Activated CD8-positive, alpha-beta memory T cell treated with anti-CD3 and anti-CD28 coated beads, Interleukin-2, amount 50 U/mL, for 48 hours (primary cell): ENCODE measurements around the gene ZNF79.

Experiments used
- DNase-seq: peaks from one replicate; pipeline ENCODE4 v3.0.0-alpha.2; 2020

The ZNF79 gene

DNA sequence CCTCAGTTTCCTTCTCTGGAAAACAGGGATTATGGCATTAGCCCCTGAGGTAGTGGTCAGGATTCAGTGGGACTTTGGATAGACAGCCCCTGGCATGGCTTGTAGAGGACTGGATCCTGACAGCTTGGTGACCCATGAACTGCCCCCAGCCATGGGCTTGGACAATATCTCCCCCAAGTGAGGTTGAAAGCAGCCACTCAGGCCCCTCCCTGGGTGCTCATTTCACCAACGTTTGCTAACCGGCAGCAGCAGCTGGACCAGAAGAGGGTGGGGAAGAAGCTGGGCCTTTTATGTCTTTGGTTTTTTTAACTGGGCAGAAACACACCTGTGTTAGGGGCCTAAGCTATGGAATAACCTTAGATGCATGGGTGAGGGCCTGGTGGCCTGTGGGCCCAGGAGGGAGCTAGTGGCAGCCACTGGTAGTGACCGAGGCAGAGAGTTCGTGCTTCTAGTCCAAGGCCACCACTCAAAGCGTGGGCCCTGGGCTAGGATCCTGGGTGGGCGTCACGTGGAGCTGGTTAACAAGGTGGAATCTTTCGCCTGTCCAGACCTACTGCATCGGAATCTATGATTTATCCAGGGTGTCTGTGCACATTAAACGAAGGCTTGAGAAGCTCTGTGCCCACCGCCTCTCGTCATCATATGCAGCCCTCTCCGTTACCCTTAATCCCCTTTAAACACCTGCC, 25.3 kb upstream of the ZNF79 start:
- no peak for DNase-seq

DNA sequence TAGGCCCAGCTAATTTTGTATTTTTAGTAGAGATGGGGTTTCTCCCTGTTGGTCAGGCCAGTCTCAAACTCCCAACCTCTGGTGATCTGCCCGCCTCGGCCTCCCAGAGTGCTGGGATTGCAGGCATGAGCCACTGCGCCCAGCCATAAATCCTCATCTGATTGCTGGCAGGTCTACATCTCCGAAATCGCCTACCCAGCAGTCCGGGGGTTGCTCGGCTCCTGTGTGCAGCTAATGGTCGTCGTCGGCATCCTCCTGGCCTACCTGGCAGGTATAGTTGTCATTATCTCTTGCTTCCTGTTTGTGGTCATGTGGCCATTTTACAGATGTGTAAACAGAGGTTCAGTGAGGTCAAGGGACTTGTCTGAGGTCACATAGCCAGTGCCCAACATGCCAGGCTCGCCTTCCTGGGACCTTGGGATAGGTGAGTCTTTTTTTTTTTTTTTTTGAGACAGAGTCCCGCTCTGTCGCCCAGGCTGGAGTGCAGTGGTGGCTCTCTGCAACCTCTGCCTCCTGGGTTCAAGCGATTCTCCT, 24.4 kb upstream of the ZNF79 start:
- DNase-seq = no peak

GRCh38 chr9:127402401-127403090, 21.6 kb upstream of the ZNF79 start:
- no peak for DNase-seq

- no peak for DNase-seq
Measured at GRCh38 chr9:127403507-127404192, 20.5 kb upstream of the ZNF79 start.

DNA sequence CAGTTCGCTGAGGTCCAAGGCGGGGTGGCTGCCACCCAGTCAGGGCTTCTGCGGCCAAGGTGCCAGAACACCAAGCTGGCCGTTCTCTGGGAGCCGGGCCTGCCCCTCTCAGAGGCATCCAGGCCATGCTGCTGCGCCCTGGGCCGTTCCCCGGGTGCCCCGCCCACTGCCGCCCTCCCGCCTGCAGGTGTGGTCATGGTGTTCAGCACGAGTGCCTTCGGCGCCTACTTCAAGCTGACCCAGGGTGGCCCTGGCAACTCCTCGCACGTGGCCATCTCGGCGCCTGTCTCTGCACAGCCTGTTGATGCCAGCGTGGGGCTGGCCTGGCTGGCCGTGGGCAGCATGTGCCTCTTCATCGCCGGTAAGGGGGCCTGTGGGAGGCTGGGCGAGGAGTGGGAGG, 19.6 kb upstream of the ZNF79 start:
- no peak for DNase-seq

DNA sequence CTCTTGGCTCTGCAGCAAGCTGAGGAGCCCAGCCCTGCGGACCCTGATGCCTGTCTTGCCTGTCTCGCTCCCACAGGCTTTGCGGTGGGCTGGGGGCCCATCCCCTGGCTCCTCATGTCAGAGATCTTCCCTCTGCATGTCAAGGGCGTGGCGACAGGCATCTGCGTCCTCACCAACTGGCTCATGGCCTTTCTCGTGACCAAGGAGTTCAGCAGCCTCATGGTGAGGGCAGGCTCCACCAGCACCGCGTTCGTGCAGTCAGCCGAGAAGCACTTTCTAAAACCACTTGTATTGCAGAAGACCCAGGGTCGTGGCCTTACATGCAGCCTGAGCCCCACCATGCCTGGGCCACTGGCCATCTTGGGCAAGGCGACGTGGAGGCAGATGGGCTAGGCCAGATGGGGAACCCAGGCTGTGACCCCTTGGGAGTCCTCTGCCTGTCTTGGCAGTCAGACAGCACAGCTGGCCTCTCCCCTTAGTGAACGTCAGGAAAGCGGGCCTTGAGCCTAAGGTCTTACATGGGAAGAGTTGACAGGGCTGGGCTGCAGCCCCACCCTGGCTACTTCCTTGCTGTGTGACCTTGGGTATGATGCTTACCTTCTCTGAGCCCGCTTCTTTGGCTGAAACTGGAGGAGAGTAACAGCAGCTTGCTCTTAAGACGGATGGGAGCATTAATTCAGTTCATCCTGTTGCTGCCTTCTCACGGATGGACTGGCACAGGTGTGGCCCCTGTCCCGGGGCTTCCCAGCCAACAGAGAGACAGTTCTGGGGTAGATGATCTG, 18.6 kb upstream of the ZNF79 start:
- DNase-seq = no peak

GRCh38 chr9:127406799-127407491, 17.2 kb upstream of the ZNF79 start:
- no peak for DNase-seq

- no peak for DNase-seq
Measured at GRCh38 chr9:127407492-127407843, 16.7 kb upstream of the ZNF79 start.

DNA sequence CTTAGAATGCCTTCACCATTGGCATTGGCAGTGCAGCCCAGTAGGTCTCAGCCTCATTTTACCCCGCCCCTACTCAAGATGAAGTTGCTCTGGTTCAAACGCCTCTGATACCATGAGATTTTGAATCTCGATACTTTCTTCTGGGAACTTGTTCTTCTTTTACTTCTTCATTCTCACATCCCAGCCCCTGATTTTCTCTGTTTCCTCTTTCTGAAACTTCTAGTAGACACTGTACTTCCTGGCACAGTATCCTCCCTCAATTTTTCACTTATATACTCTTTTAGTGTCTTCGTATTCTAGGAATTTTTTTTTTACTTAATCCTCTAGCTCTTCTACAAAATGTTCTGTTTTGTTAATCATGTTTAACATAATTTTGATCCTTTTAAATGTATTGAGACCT, 13.1 kb upstream of the ZNF79 start:
- DNase-seq = no peak

- no peak for DNase-seq
Measured at GRCh38 chr9:127415141-127415540, 9.0 kb upstream of the ZNF79 start.

GRCh38 chr9:127415657-127416056, 8.5 kb upstream of the ZNF79 start:
- no peak for DNase-seq

DNA sequence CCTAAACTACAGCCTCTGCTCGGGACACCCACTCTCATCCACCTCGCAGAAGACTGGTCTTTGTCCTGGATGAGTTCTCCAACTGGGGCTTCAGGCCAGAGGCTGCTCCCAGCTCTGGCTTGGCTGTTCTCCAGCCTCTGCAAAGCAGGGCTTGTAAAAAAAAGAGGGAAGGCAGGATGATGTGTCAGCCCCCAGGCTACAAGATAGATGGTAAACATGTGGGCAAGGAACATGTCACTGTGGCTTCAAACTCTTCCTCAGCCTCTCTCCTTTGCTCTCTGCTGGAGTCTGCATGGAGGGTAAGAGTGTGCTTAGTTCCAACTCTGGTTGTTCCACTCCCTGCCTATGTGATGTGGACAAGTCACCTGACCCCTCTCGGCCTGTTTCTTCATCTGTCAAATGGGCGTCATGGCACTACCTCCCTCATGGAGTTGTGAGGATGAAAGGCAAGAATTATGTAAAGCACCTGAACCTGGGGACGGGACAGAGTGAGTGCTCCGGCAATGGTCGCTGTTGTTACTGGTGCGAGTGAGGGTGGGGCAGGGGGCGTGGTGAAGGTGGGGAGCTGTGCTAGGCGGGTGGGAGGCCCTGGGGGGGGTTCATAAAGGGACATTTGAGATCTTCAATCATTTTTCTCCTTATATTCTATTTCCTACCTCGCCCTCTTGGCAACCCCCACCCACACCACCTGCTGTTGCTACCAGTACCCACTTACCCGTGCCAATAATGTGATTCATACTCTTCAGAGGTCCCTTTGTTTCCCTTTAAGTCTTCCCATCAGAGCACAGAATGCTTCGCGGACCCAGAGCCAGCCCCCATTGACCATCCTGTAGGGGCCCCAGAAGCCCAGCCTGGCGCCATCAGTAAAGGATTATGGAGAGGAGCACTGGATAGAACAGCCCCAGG, 6.8 kb upstream of the ZNF79 start:
- DNase-seq = no peak

GRCh38 chr9:127418037-127418471, 6.1 kb upstream of the ZNF79 start:
- DNase-seq = no peak

- DNase-seq = no peak
Measured at GRCh38 chr9:127419348-127419747, 4.8 kb upstream of the ZNF79 start.

GRCh38 chr9:127421057-127421456, 3.1 kb upstream of the ZNF79 start:
- no peak for DNase-seq

DNA sequence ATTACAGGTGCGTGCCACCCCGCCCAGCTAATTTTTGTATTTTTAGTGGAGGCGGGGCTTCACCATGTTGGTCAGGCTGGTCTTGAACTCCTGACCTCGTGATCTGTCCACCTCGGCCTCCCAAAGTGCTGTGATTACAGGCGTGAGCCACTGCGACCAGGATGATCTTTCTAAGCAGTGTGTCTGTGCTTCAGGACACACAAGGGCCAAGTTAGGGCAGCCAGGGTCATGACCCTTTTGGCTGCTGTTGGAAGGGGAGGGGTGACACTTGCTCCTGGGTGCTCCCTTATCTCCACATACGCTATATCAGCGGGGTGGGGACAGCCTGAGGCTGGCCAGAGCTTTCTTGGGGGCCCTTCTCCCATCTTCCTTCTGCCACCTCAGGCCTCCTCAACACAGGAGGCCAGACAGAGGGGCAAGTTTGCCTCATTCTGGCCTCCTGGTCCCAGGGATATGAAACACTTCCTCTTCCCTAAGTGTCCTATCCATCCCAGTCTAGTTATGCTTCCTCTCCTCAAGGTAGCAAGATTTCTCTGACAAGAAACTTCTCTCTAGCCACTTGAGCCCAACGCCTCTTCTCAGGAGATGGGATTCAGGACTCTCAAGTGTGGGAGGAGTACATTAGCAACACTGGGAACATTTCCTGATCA, 1.9 kb upstream of the ZNF79 start:
- no peak for DNase-seq

GRCh38 chr9:127422787-127423186, 1.4 kb upstream of the ZNF79 start:
- no peak for DNase-seq

- no peak for DNase-seq
Measured at GRCh38 chr9:127423476-127423933, 677 bp upstream of the ZNF79 start.

DNA sequence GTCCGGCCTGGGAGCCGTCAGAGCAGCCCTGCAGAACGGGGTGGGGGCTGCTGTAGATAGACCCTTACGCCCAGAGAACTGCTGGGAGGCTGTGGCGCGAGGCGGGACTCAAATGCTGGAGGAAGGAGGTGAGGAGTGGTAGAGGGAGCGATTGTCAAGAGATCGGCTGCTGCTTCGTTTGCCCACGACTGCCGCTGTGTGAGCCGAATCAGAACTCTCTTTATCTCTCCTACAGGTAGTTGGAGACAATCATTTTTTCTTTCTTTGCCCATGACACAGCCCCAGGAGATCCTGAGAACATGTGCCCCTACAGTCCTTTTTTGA, 456 bp downstream of the ZNF79 start:
- DNase-seq = no peak

DNA sequence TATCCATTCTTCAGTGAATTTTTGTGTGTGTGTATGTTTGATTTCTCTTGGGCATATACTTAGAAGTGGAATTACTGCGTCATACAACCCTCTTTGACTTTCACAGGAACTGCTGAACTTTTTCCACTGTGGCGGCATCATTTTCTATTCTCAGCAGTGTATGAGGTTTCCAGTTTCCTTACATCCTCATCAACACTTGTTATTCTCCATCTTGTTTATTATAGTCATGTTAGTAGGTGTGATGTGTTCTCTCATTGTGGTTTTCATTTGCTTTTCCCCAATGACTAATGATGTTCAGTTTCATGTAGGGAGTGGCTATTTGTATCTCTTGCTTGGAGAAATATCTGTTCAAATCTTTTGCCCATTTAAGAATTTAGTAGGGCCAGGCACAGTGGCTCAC, 2.6 kb downstream of the ZNF79 start:
- no peak for DNase-seq

DNA sequence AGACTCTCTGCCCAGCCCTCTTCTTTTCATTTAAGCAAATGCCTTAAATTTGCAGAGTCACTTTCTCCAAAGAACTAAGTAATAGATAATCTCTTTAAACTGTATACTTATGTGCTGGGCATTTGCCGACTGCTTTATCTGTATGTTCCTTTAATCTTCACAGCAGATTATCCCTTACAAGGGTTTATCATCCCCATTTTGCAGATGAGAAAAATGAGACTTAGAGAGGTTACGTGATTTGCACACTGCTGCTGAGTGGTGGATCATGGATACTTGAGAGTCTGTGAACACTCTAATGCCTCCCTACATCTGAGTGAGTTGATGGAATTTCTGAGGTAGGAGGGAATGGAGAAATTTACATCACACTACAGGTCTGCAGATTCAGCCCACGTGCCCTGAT, 4.2 kb downstream of the ZNF79 start:
- DNase-seq = no peak
